Stimulated activated CD4-positive, alpha-beta T cell treated with anti-CD3 and anti-CD28 coated beads, TNF-alpha, amount 100 ng/mL, for 48 hours (primary cell): Measurements from ENCODE around the gene WDR37.

Experiments used
- DNase-seq, 3 donors: peaks; one replicate each; pipeline ENCODE4 v3.0.0-alpha.2; 2020; ENCODE audit warnings: low read depth in 3 of 3

The WDR37 gene

GRCh38 chr10:1168763-1169162 is 112.6 kb downstream of the WDR37 start:
- DNase-seq: no peak

GRCh38 chr10:1169186-1169885 is 113.2 kb downstream of the WDR37 start:
- DNase-seq: no peak

- no peak for DNase-seq
Observed at GRCh38 chr10:1169981-1170866, 114.0 kb downstream of the WDR37 start.

- DNase-seq: no peak
Observed at GRCh38 chr10:1170867-1171180, 114.6 kb downstream of the WDR37 start.

GRCh38 chr10:1171182-1171581 is 115.0 kb downstream of the WDR37 start:
- no peak for DNase-seq

- DNase-seq: no peak
Observed at GRCh38 chr10:1171586-1171985, 115.4 kb downstream of the WDR37 start.

- DNase-seq: no peak
Observed at GRCh38 chr10:1172256-1172984, 116.2 kb downstream of the WDR37 start.

GRCh38 chr10:1173091-1173490 is 116.9 kb downstream of the WDR37 start:
- no peak for DNase-seq

GRCh38 chr10:1174022-1174421 is 117.8 kb downstream of the WDR37 start:
- no peak for DNase-seq

GRCh38 chr10:1175956-1176565 is 119.9 kb downstream of the WDR37 start:
- DNase-seq: no peak

GRCh38 chr10:1177936-1178335 is 121.8 kb downstream of the WDR37 start:
- DNase-seq: no peak

- no peak for DNase-seq
Observed at GRCh38 chr10:1178506-1178905, 122.3 kb downstream of the WDR37 start.

GRCh38 chr10:1179346-1180070 is 123.3 kb downstream of the WDR37 start:
- no peak for DNase-seq

GRCh38 chr10:1180071-1180730 is 124.0 kb downstream of the WDR37 start:
- no peak for DNase-seq

GRCh38 chr10:1180836-1181235 is 124.7 kb downstream of the WDR37 start:
- DNase-seq: no peak
